ENCODE results near the gene LEPROT.

Gene LEPROT

DNA sequence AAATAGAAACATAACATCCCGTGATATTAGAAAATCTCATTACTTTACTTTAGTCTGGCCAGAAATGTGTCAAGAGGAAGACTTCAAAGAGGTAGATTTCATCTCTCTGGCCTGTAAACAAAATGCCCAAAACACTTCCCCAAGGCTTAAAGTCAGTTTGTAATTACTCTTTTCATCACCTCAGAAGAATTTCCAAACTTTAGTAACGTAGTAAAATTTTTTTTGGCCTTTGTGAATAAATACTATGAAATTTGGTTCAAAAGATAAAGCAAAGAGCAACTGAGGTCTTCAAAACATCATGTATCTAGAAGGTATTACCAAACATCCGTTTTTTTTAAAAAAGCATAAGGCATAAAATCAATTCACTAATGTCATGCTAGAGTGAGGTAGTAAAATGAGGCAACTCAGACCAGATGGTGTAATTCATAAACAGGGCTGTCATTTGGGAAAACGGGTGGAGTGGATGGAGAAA, 51.4 kb downstream of the LEPROT start:
- WGBS (ENCODE audit: insufficient coverage, insufficient read length), result no CpG with 5 or more reads among the region's 4 CpGs
- Histone ChIP-seq H3K36me3 (ENCODE audit: control insufficient read depth, insufficient read depth, low read length) (no peaks in the 10 kb centered on the region), H3K9me3 (ENCODE audit: control insufficient read depth, insufficient read depth, low read length) (no peaks in the 10 kb centered on the region), H3K4me1 (ENCODE audit: control insufficient read depth, insufficient read depth, low read length) (peaks cover 2% of the 10 kb centered on the region; the same call in 1 of the 2 replicates), H3K27me3 (ENCODE audit: control insufficient read depth, insufficient read depth, low read length) (no peaks in the 10 kb centered on the region), H3K4me3 (ENCODE audit: low read length) (no peak overlapping the region), H3K27ac (ENCODE audit: low read length) (no peak overlapping the region)
- DNase-seq (ENCODE audit: low read depth, low spot score), result no peak

DNA sequence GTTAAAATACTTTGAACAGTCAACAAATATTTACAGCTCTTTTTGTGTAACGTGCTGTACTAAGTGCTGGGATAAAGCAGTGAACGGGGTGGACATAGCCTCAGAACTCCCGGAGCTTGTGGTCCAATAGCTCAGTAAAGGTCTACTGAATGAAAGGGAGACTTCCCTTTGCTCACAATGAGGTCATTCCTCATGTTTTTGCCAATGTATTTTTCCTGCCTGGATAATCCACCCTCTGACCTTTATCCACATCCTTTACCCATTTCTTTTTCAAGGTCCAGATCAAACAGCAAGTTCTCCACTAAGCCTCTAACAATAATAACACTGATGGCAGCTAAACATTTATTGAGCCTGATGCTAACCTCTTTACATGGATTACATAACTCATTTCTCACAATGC, 55.9 kb downstream of the LEPROT start:
- DNase-seq (ENCODE audit: low read depth, low spot score), result no peak
- Histone ChIP-seq H3K36me3 (ENCODE audit: control insufficient read depth, insufficient read depth, low read length) (no peaks in the 10 kb centered on the region), H3K27me3 (ENCODE audit: control insufficient read depth, insufficient read depth, low read length) (no peaks in the 10 kb centered on the region), H3K27ac (ENCODE audit: low read length) (no peak overlapping the region), H3K9me3 (ENCODE audit: control insufficient read depth, insufficient read depth, low read length) (no peaks in the 10 kb centered on the region), H3K4me3 (ENCODE audit: low read length) (no peak overlapping the region), H3K4me1 (ENCODE audit: control insufficient read depth, insufficient read depth, low read length) (no peaks in the 10 kb centered on the region)
- WGBS (ENCODE audit: insufficient coverage, insufficient read length), result no CpG with 5 or more reads among the region's 3 CpGs

DNA sequence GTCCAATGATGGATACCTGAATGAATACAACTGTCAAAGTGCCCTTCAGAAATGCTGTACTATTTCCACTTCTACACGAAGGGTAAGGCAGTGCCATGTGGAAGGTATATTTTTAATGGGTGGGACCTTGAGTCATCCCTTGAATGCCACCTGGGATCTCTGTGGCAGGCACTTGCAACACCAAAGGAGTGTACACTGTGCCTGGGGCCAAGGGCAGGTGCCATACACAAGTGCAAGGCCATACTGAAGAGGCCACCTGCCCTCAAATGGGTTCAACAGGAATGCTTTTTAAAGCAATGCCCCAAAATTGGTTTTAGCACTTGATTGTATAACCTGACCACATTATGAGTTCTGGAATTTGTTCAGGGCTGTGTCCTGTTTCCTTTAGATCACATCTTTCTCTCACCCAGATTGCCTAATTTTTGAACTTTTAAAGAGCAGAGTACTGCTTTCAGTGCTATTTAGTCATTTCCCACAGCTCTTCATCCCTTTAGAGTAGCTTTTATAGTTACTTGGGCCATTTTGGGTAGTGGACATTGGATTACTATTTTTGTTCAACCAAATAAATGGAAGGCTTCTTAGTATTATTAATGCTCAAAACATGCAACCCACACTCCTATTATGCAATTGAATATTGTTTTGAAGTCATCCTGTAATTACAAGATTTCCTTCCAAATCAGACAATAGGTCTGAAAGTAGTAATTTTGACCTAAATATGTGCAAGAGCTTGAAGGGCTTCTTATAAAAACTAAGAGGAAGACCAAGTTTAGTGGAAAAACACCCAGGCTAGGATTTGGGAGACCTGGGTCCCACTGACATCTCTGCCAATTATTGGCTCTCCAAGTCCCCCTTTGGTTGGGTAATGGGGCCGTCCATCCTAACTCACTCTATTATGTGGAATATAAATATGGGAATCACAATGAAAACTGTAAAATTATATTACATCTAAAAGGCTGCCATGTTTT, 57.2 kb downstream of the LEPROT start:
- DNase-seq (ENCODE audit: low read depth, low spot score), result no peak
- Histone ChIP-seq H3K4me1 (ENCODE audit: control insufficient read depth, insufficient read depth, low read length) (no peaks in the 10 kb centered on the region), H3K9me3 (ENCODE audit: control insufficient read depth, insufficient read depth, low read length) (no peaks in the 10 kb centered on the region), H3K4me3 (ENCODE audit: low read length) (no peak overlapping the region), H3K36me3 (ENCODE audit: control insufficient read depth, insufficient read depth, low read length) (no peaks in the 10 kb centered on the region), H3K27me3 (ENCODE audit: control insufficient read depth, insufficient read depth, low read length) (no peaks in the 10 kb centered on the region), H3K27ac (ENCODE audit: low read length) (no peak overlapping the region)
- no CpG with 5 or more reads among the region's 2 CpGs for WGBS (ENCODE audit: insufficient coverage, insufficient read length)

DNA sequence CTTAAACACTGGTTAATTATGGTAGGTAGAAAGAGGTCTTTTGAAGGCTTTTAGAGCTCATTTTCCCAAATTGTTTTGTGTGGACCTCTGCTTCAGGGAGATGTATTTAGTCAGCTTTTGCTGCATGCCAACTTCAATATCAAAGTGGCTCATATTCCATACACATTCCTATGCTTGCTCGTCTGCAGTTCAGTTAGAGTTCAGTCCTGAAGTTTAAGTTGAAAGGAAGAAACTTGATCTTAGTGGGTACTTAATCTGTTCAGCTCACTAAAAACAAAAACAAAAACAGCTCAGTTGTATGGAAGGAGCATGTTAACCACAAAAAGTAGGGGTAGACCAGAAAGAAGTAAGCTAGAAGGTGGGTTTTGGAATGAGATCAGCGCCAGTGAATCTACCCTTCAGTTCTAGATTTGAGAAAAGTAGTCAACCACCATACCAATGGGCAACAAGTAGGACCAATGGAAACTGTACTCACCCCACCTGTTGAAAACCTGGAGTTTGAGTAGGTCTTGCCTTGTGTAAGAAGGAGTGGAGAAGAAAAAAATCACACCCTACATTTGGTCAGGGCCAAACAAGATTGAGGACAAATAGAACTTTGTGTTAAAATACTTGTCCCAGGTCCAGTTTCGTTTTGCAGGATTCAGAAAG, 58.0 kb downstream of the LEPROT start:
- no CpG with 5 or more reads among the region's 3 CpGs for WGBS (ENCODE audit: insufficient coverage, insufficient read length)
- Histone ChIP-seq H3K36me3 (ENCODE audit: control insufficient read depth, insufficient read depth, low read length) (no peaks in the 10 kb centered on the region), H3K27ac (ENCODE audit: low read length) (no peak overlapping the region), H3K27me3 (ENCODE audit: control insufficient read depth, insufficient read depth, low read length) (no peaks in the 10 kb centered on the region), H3K9me3 (ENCODE audit: control insufficient read depth, insufficient read depth, low read length) (no peaks in the 10 kb centered on the region), H3K4me1 (ENCODE audit: control insufficient read depth, insufficient read depth, low read length) (no peaks in the 10 kb centered on the region), H3K4me3 (ENCODE audit: low read length) (no peak overlapping the region)
- DNase-seq (ENCODE audit: low read depth, low spot score), result no peak

DNA sequence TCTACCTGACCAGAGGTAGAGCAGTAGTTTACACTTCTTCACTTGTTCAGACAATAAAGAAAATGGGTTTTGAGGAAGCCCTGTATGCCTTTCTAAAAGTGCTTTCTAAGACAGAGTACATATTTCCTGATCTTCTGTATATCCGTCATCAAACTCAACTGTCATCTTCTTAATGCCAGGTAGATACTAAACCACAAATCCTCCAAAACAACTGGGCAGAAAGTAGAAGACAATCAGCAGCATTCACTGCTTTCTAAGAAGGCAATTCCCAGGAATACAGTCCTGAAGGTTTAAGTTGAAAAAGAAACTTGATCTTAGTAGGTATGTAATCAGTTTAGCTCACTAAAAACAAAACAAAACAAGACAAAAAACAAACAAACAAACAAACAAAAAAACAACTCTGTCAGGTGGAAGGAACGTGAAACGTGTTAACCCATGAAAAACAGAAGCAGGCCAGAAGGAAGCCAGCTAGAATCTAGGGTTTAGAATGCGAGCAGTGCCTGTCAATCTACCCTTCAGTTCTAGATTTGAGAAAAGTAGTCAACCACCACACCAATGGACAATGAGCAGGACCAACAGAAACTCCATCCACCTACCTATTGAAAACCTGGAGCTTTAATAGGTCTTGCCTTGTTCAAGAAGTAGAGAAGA, 59.2 kb downstream of the LEPROT start:
- Histone ChIP-seq H3K27me3 (ENCODE audit: control insufficient read depth, insufficient read depth, low read length) (no peaks in the 10 kb centered on the region), H3K36me3 (ENCODE audit: control insufficient read depth, insufficient read depth, low read length) (no peaks in the 10 kb centered on the region), H3K4me1 (ENCODE audit: control insufficient read depth, insufficient read depth, low read length) (no peaks in the 10 kb centered on the region), H3K9me3 (ENCODE audit: control insufficient read depth, insufficient read depth, low read length) (no peaks in the 10 kb centered on the region), H3K27ac (ENCODE audit: low read length) (no peak overlapping the region), H3K4me3 (ENCODE audit: low read length) (no peak overlapping the region)
- no CpG with 5 or more reads among the region's 4 CpGs for WGBS (ENCODE audit: insufficient coverage, insufficient read length)
- DNase-seq (ENCODE audit: low read depth, low spot score), result no peak

DNA sequence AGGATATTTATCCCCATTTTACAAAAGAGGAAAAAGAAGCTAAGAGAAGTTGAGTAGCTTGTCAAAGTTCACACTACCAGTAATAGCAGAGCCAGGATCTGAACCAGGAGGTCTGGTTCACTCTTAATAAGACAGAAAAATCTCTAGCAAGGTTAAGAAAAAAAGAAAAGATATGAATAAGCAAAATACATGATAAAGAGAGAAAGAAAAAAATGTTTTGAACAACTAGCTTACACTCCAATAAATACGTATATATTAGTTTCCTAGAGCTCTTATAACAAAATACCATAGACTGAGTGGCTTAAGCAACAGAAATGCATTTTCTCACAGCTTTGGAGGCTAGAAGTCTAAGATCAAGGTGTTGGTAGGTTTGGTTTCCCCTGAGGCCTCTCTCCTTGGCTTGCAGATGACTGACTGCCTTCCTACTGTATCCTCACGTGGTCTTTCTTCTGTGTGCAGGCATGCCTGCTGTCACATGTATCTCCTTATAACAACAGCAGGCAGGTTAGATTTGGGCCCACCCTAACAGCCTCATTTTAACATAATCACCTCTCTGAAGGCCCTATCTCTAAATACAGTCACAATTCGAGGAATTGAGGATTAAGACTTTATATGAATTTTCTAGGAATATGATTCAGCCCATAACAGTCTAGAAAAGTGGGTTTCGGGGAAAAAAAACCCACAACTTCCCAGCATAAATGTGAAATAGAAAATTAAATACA, 60.4 kb downstream of the LEPROT start:
- no CpG with 5 or more reads among the region's 4 CpGs for WGBS (ENCODE audit: insufficient coverage, insufficient read length)
- no peak overlapping the region for H3K4me3 ChIP-seq (ENCODE audit: low read length)
- no peak overlapping the region for H3K27ac ChIP-seq (ENCODE audit: low read length)

DNA sequence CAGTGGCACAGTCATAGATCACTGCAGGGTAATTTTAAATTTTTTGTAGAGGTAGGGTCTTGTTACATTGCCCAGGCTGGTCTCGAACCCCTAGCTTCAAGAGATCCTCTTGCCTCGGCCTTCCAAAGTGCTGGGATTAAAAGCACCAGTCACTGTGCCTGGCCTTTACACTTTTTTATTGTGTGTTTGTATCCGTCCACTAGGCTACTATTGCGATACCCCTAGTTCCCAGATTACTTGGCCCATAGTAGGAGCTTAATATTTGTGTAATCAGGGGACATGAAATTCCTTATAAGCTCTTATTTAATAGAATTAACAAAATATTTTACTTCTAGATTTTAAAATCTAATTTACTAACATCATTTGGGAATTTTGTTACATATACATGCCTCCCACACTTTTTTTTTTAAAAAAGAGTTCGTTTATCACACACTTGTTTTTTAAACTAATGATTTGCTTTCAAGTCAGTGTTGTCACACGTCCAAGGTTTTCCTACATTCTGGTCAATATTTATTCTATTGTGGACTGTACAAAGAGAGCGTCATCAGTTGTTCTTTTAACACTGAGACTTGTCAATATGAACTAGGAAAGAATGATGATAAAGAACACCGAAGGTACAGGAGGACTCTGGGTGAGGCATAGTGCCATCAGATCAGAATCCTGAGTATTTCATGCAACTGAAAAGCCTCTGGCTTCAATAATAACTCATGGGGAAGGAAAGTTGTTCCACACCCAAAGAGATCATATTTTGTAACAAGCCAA, 63.7 kb downstream of the LEPROT start:
- Histone ChIP-seq H3K9me3 (ENCODE audit: control insufficient read depth, insufficient read depth, low read length) (no peaks in the 10 kb centered on the region), H3K27me3 (ENCODE audit: control insufficient read depth, insufficient read depth, low read length) (no peaks in the 10 kb centered on the region), H3K27ac (ENCODE audit: low read length) (no peak overlapping the region), H3K36me3 (ENCODE audit: control insufficient read depth, insufficient read depth, low read length) (no peaks in the 10 kb centered on the region), H3K4me3 (ENCODE audit: low read length) (no peak overlapping the region), H3K4me1 (ENCODE audit: control insufficient read depth, insufficient read depth, low read length) (no peaks in the 10 kb centered on the region)
- no peak for DNase-seq (ENCODE audit: low read depth, low spot score)
- no CpG with 5 or more reads among the region's 8 CpGs for WGBS (ENCODE audit: insufficient coverage, insufficient read length)

More for the DNA sequence above, 60.4 kb downstream of the LEPROT start:
- H3K4me1 ChIP-seq (ENCODE audit: control insufficient read depth, insufficient read depth, low read length), result no peaks in the 10 kb centered on the region
- DNase-seq (ENCODE audit: low read depth, low spot score), result no peak
- H3K27me3 ChIP-seq (ENCODE audit: control insufficient read depth, insufficient read depth, low read length), result no peaks in the 10 kb centered on the region
- no peaks in the 10 kb centered on the region for H3K9me3 ChIP-seq (ENCODE audit: control insufficient read depth, insufficient read depth, low read length)
- no peaks in the 10 kb centered on the region for H3K36me3 ChIP-seq (ENCODE audit: control insufficient read depth, insufficient read depth, low read length)
